NCI-H774 (cell line): ENCODE data around the gene CNBP.
"Not testable (repeated sequence)": the region's sequence is repeated elsewhere in the genome, so short reads cannot be mapped to it uniquely, and the experiment has no call there.

ENCODE experiments used
- DNase-seq: peaks from one replicate; lab custom pipeline; 2025; lab: John Stamatoyannopoulos, UW

The CNBP gene

GRCh38 chr3:129184784-129185542 is 1.3 kb upstream of the CNBP start:
- DNase-seq, result not testable (repeated sequence)

DNA sequence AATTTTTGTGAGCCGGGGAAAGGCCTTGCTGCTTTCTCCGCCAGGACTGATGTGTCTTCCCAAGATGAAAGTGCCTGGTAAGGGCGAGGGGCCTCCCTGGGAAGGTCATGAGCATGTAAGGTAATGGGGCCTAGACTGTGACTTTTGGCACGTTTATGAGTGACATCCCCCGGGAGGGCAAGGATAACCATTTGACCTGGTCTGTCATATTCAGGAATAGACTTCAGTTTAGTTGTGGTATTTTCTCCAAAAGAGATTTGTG is 631 bp upstream of the CNBP start:
- DNase-seq, result no peak

DNA sequence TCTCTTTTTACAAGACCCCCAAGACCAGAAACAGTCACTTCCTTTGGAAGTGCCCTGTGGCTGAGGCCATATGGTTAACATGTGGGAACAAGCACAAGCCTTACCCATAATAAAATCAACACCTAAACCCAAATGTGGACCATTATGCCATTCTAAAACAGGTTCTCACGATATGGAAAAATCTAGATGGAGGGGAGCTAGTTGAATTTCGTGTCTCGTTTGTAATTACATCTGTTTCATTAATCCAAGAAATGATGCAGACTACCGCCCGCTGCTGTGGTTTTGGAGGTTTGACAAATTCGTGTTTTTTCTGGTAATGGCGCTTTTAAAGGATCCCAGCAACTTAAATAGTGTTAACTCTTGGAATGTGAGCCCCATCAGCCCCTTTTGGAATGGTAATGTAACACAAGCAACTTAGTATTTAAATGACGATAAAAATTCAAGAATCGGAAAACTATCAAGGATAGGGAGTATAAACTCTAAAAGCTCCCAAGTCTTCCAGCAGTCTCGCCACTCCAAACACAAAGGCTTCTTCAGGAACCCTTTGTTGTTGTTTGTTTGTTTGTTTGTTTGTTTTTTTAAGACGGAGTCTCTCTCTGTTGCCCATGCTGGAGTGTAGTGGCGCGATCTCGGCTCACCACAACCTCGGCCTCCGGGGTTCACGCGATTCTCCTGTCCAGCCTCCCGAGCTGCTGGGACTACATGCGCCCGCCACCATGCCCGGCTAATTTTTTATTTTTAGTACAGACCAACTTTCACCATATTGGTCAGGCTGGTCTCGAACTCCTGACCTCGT is 1.1 kb downstream of the CNBP start:
- DNase-seq, result no peak

- DNase-seq, result no peak
Observed at GRCh38 chr3:129181819-129182218, 1.9 kb downstream of the CNBP start.

- no peak for DNase-seq
Observed at GRCh38 chr3:129180461-129180860, 3.2 kb downstream of the CNBP start.

DNA sequence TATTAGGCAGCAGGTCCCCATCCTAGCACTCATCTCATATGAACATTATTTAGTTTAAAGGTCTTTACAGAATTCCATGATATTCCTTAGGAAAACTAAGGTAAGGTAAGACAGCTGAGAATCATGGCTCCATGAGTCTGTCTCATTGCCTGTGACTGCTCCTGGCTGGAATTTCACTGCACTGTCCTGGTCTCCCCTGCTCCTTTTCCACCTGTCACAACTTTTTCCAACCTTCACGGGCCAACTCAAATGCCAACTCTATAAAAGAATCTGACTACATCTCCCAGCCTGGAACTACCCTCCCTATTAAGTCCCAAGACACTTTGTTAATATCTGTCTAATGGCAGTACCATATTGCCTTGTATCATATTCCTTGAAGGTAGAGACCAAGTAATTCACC is 7.6 kb downstream of the CNBP start:
- DNase-seq, result no peak

DNA sequence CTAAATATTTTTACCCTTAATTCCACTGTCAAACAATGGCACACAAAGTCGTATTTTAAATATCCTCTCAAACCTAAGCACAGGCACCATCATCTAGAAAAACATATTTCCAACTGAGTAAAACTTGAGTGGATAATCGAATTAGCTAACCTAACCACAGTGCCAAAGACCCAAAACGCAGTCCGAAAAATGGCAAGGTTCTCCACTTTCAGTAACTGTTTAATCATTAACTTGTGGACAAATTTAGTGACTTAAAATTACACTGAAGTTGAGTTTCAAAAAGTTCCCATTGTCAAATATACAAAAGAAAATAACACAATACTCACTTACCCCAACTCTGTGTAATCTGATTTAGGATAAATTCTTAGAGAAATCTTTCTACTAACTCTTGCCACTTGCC is 10.0 kb downstream of the CNBP start:
- DNase-seq, result no peak

GRCh38 chr3:129173206-129173605 is 10.5 kb downstream of the CNBP start:
- no peak for DNase-seq

DNA sequence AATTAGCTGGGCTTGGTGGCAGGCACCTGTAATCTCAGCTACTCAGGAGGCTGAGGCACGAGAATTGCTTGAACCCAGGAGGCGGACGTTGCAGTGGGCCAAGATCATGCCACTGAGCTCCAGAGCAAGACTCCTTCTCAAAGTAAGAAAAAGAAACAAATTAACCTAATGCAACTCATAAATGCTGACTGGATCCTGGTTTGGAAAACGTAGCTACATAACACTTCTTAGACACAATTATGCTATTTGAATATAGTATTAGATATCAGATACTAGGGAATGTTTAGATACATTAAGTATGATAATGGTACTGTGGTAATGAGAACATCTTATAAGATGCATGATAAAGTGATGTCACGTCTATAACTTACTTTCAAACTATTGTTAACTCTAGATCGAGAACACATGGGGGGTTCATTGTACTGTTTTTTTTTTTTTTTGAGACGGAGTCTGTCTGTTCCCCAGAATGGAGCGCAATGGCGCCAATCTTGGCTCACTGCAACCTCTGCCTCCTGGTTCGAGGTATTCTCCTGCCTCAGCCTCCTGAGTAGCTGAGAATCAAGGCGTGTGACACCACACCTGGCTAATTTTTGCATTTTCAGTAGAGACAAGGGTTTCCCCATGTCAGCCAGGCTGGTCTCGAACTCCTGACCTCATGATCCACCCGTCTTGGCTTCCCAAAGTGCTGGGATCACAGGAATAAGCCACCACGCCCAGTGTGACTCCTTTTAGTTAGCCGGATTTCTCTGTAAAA is 16.9 kb downstream of the CNBP start:
- no peak for DNase-seq

- DNase-seq, result not testable (repeated sequence)
Observed at GRCh38 chr3:129165594-129165993, 18.1 kb downstream of the CNBP start.

DNA sequence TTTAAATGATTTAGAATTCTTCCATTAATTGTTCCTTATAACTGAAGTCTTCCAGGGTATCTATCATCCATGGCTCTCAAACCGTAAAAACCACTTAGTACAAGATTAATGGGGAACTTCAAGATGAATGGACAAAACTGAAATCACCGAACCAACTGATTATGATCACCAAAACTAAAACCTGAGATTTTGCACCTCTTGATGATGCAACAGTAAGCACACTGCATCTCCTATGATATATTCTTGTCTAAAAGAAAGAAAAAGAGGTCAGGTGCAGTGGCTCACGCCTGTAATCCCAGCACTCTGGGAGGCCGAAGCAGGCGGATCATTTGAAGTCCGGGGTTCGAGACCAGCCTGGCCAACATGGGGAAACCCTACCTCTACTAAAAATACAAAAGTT is 19.2 kb downstream of the CNBP start:
- no peak for DNase-seq

- no peak for DNase-seq
Observed at GRCh38 chr3:129162729-129163579, 20.7 kb downstream of the CNBP start.

DNA sequence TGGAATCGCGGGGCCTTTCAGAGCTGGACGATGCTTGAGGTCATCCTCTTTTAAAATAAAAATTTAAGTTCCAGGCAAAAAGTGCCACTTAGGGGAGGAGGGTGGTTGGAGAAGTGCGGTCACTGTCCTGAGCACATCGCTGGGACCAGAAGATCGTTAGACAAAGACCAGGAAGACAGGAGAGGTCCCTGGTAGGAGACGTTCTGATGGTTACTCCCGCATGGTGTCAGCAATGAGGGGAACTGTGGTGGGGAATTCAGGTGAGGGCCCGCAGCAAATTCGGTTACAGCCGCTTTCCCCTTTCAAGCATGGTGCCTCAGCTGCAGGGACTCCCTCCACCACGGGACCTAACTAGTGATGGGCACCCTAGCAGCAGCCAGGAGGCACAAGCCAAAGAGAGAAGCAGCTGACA is 21.8 kb downstream of the CNBP start:
- no peak for DNase-seq

DNA sequence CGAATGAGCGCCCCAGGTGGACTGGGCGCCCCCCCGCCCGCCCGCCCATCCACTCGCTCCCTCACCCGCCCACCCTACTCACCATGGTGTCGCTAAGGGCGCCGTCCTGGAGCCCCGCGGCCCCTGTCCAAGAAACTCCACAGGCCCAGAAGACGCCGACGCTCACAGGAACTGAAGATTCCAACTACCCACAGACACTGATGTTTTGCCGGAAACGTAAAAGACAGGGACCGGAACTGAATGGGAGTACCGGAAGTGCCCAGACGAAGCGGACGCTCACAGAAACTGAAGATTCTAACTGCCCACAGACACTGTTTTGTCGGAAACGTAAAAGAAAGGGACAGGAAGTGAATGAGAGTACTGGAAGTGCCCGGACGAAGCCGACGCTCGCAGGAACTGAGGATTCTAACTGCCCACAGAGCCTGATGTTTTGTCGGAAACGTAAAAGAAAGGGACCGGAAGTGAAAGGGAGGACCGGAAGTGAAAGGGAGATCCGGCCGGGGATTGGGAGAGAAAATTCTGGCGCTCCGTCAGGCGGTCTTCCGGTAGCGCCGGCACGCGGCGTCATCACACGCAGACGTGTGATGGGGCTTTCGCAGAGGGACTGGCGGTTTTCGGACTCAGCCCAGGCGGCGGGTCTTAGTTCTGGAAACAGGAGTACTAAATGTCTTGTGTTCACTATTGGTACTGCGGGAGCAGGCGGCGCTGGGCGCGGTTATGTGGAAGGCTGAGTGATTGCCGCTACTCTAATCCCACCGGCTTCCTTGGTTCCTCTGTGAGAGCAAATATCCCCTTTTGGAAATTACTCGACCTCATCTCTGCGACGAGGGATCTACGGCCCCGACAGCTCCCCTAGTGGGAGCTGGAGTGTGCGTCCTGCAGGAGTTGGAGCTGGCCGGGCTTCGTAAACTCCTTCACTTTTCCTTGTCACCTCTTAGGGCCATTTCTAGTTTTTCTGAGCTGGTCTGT is 22.5 kb downstream of the CNBP start, which contains the start of gene ISY1:
ISY1 (minus strand) TSS at position 173 of the 969 bp plus-strand sequence; CDS start at position 85, 88 bp downstream.
- DNase-seq, result peak; percentile 92

GRCh38 chr3:129144786-129145185 is 38.9 kb downstream of the CNBP start:
- no peak for DNase-seq

GRCh38 chr3:129141011-129141410 is 42.7 kb downstream of the CNBP start:
- DNase-seq, result not testable (repeated sequence)

DNA sequence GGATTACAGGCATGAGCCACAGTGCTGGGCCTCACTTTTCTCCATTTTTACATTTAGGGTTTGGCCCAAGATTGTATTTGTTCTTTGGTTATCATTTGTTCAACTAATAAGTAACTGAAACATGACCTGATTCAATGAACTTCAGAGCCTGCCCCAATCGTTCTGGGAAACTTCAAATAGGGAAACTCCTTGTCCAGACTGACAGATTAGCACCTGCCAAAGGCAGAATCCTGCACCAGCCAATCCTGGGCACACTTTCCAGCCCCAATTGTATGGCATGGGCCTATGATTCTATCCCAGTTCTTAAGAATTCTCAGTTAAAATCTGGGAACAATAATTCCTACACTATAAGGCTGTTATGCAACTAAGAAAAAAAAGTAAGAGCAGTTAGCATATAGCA is 43.8 kb downstream of the CNBP start:
- no peak for DNase-seq

DNA sequence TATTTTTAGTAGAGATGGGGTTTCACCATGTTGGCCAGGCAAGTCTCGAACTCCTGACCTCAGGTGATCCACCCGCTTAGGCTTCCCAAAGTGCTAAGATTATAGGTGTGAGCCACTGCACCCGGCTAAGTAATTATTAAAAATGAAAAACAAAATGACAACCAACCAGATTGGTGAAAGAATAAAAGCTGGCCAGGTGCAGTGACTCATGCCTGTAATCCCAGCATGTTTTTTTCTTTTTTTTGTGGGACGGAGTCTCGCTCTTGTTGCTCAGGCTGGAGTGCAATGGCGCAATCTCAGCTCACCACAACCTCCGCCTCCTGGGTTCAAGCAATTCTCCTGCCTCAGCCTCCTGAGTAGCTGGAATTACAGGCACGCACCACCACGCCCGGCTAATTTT is 47.4 kb downstream of the CNBP start:
- DNase-seq, result not testable (repeated sequence)

DNA sequence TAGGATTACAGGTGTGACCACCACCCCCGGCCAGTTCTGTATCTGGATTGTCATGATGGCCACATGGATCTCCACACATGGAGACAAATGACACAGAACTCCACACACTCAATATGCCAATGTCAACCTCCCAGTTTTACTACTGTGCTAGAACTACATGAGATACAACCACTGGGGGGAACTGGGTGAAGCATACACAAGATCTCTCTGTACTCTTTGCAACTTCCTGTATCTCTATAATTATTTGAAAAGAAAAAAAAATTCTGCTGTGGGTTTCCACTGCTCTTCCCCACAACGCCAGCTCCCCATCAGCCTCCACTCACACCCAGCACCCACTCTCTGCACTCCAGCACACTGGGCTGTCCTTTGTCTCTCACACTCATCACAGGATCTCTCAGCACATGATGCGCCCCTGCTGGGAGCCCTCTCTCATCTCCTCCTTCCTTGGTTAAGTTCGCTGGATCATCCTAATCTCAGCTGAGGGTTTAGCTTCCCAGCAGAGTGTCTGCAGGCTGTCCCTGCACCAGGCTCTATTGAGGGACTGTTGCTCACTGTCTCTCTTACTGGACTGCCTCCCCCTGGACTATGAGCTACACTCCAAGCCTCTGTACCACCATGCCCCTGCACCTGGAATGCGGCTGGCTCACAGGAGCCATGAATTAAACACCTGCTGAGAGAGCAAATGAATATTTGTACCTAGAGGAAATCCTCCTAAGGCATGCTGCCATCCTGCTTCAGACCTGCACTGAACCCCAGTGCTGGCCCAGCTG is 51.4 kb downstream of the CNBP start:
- no peak for DNase-seq
